GM12878 (cell line): ENCODE results near the gene MDGA2.

Experiments used
- POLR2AphosphoS5 ChIP-seq: IDR thresholded peaks from 2 replicates; pipeline ENCODE4 v1.6.1; 2011; ENCODE audit warnings: mild to moderate bottlenecking, low read length, inconsistent platforms
- RUNX3 ChIP-seq: IDR thresholded peaks from 2 replicates; pipeline ENCODE4 v1.6.1; 2012; ENCODE audit warnings: low read length, inconsistent platforms
- TF ChIP-seq, protein P1 (sequence below), 3 experiments: IDR thresholded peaks in 2 of 3; conservative IDR thresholded peaks in 1 of 3; 2 replicates each; pipeline ENCODE4 v1.5.1; 2011; ENCODE audit warnings: low read depth in 3 of 3, low read length in 3 of 3, mild to moderate bottlenecking in 3 of 3, control low read depth in 2 of 3, moderate library complexity in 2 of 3, inconsistent platforms in 1 of 3, mixed read lengths in 1 of 3; ENCODE audit not compliant: control insufficient read depth in 2 of 3, insufficient read depth in 1 of 3; ENCODE audit errors: extremely low read depth in 1 of 3

DNA sequence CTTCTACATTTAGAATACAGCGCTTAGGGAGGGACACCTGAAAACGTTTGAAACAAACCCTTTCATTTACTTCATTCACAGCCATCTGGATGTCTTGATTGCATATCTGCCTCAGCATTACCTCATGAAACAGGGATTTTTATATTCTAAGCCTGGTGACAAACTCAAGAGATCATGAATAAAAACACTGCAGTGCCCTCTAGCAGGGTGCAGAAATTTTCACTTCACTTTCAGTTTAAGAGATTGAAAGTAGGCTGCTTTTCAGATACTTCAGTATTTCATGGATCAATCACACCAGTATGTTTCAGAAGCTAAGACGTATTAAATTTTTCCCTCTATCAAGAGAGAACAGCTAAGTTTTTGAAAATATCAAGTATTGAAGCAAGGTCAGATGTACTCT lies 467.8 kb downstream of the MDGA2 start:
- TF ChIP-seq POLR2AphosphoS5 (no peak), RUNX3 (no peak)
- TF ChIP-seq, protein P1, sequence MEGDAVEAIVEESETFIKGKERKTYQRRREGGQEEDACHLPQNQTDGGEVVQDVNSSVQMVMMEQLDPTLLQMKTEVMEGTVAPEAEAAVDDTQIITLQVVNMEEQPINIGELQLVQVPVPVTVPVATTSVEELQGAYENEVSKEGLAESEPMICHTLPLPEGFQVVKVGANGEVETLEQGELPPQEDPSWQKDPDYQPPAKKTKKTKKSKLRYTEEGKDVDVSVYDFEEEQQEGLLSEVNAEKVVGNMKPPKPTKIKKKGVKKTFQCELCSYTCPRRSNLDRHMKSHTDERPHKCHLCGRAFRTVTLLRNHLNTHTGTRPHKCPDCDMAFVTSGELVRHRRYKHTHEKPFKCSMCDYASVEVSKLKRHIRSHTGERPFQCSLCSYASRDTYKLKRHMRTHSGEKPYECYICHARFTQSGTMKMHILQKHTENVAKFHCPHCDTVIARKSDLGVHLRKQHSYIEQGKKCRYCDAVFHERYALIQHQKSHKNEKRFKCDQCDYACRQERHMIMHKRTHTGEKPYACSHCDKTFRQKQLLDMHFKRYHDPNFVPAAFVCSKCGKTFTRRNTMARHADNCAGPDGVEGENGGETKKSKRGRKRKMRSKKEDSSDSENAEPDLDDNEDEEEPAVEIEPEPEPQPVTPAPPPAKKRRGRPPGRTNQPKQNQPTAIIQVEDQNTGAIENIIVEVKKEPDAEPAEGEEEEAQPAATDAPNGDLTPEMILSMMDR (IDR thresholded peaks at IDR 0.05 in 2 of 3, conservative IDR thresholded peaks at IDR 0.05 in 1 of 3; ENCODE audit: control insufficient read depth in 2 of 3, extremely low read depth in 1 of 3, insufficient read depth in 1 of 3, low read depth in 3 of 3, low read length in 3 of 3): no peak
